Measurements from ENCODE around the gene LIX1.
"Not testable (repeated sequence)": the region's sequence is repeated elsewhere in the genome, so short reads cannot be mapped to it uniquely, and the experiment has no call there.

LIX1 gene

DNA sequence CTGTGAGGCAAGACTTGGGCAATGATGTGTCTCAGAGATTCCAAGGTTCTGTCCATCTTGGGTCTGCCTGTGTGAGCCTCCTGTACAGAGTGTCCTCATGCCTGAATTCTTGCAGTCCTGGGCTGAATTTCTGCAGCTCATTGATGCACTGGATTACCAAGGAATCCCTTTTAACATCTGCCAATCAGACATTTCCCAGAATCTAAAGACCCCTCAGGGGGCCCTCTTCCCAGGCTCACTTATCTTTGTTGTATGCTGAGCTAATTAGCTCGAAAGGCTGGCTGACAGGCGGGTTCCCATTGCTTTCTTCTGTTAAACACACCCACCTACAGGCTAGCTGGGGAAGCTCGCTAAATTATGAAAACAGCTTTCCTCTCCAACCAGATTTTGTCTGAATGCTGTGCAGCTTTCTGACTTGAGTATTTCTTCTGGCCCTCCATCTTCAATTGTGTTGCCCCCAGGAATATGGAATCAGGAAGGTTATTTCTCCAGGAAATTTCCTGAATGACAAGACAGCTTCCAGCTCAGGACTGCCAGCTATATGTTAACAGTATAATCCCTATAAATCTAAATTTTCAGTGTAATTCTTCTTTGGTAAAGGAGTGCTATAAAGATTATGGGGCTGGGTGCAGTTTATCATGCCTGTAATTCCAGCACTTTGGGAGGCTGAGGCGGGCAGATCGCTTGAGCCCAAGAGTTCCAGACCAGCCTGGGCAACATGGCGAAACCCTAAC lies at the start of gene LIX1:
TSS of gene LIX1 (minus strand) at position 91 of the 734 bp plus-strand sequence. CDS start at position 56, 35 bp downstream.
- peak; percentile 63 for DNase-seq (ENCODE audit: low spot score)

DNA sequence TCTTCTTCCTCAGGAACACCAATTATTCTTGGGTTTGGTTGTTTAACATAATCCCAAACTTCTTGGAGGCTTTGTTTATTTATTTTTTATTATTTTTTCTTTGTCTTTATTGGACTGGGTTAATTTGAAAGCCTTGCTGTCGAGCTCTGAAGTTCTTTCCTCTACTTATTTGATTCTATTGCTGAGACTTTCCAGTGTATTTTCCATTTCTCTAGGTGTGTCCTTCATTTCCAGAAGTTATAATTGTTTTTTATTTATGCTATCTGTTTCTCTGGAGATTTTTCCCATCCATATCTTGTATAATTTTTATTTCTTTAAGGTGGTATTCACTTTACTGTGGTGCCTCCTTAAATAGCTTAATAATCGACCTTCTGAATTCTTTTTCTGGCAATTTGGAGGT lies 49.5 kb upstream of the LIX1 start:
- no peak for DNase-seq (ENCODE audit: low spot score)

DNA sequence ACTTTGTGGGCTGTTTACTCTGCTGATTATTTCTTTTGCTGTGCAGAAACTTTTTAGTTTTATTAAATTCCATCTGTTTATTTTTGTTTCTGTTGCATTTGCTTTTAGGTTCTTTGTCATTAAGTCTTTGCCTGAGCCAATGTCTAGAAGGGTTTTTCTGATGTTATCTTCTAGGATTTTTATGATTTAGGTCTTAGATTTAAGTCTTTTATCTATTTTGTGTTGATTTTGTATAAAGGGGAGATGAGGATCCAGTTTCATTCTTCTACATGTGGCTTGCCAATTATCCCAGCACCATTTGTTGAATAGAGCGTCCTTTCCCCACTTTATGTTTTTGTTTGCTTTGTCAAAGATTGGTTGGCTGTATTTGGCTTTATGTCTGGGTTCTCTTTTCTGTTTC lies 47.1 kb upstream of the LIX1 start:
- not testable (repeated sequence) for DNase-seq (ENCODE audit: low spot score)

DNA sequence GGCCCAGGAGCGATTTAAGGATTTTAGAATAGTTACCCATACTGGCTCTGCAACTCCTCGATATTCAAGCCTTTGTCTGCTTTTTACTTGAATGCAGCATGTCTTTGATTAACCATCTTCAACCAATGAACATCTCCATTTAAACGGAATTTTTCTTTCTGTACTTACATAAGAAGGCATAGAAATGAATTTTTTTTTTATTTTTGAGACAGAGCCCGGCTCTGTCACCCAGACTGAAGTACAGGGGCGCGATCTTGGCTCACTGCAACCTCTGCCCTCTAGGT lies 41.5 kb upstream of the LIX1 start:
- DNase-seq (ENCODE audit: low spot score), result no peak

DNA sequence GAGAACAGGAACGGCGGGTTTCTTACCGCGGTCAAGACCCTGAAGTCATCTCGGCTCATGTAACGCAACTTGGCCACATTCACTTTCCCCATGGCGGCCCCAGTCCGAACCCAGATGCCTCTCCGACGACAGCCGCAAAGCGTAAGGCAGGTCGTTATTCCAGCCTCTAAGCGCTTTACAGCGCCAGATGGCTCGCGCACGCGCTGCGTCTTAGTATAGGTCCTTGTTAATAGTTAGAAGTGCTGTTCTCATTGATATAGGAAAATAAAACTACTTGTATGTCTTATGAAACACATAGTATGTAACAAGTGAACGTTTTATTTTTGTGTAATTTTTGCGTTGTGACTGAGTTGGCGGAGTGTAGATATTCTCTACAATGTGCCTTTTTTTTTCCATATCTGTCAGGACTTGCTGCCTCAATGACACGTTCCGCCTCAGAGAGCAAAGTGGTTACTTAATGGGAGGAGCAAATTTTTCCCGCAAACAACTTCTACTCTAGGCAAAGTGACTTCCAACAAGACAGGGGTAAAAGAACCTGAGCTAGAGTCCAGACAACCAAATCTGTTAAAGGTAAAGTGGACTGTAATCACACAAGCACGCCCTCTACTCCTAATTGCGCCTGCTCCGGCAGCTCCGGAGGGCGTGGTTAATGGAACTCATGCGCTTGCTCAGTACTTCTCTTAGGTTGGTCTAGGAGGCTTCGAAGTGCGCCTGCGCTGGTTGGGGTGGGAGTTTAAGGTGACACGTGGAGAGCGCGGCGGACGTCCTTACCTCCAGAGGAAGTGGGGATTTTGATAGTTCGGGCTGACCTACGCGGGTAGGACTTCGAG lies 40.9 kb upstream of the LIX1 start, which contains the start of gene RIOK2:
TSS of gene RIOK2 (minus strand) at position 148 of the 830 bp plus-strand sequence. CDS start at position 92, 56 bp downstream.
- peak; percentile 95 for DNase-seq (ENCODE audit: low spot score)

DNA sequence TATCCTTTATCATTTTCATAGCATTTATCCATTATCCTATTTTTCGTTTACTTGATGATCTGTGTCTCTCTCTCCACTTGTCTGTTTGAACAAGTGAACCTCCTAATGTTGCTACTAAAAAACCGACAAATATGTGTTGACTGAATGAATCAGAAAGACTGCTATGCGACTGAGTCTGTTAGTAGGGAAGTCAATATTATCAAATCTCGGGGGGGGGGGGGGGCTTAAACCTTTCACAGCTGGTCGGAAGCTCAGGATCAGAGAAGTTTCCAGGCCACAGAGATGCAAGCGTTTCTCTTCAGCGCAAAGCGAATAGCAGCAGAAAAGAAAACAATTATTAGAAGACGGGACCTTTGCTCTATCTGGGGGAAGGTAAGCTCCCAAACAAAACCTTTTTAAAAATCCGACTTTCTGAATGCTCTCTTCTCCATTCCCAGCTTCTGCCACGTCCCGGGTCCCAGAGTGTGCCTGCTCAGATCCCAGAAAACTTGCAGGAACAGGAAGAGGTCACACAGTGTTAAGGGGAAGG lies 40.2 kb upstream of the LIX1 start:
- DNase-seq (ENCODE audit: low spot score), result no peak

DNA sequence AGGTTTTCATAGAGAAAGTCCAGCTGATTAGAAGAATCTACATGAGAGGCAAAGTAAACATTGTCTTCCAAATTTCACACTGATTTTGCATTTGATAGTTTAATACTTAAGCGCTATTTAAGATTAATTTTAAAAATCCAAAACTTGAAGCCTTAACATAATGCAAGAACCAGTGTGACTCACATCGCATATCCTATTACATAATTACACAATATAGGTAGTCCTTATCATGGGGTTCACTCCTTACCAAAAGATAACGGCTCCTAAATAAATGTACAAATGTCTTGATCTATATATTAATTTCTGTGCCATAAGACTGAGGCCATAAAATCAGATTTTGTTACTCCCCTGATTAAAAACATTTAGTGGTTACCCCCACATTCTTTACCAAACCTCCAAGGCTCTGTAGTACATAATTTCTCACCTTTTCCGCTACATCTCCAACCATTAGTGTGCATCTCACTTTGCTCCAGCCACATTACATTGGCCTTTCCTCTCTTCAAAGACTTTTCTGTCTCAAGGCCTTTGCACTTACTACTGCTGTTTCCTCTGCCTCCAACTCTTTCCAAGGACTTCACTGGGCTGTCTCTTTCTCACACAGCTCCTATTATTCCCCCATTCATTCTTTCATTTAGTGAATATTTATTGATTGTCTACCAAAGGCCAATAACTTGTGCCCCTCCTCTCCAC lies 39.6 kb upstream of the LIX1 start:
- DNase-seq (ENCODE audit: low spot score), result no peak

DNA sequence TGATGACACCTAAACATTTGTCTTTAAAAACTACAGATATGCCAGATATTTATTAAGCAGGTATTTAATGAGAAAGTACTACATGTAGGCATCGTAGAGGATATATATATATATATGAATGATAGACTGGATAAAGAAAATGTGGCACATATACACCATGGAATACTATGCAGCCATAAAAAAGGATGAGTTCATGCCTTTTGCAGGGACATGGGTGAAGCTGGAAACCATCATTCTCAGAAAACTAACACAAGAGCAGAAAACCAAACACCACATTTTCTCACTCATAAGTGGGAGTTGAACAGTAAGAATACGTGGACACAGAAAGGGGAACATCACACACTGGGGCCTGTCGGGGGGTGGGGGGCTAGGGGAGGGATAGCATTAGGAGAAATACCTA lies 37.0 kb upstream of the LIX1 start:
- DNase-seq (ENCODE audit: low spot score), result not testable (repeated sequence)

DNA sequence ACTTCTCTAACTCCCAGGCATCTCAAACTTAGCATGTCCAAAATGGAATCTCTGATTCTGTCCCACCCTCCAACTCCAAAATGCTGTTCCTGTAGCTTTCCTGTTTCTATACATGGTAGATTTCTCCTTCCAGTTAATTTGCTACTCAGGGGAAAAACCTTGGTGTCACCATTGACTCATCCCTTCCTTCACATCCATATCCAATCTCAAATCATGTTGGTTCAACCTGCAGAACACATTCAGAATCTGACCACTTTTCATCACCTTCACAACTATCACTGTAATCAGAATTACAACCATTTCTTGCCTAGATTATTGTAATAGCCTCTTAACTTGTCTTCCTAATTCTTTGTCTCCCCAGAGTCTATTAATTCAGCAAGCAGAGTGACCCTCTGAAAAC lies 29.8 kb upstream of the LIX1 start:
- DNase-seq (ENCODE audit: low spot score), result no peak

DNA sequence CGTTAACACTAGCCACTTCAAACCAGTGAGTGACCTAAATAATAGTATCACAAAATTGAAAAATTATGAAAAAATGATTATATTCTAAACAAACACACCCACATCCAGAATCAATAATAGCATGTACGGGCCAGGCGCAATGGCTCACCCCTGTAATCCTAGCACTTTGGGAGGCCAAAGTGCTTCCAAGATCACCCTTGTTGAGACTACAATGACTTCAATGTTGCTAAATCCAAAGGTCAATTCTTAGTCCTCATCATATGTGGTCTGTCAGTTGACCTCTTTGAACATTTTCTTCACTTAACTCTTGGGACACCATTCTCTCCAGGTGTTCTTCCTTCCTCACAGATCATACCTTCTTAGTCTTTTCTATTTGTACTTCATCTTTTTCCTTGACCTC lies 29.3 kb upstream of the LIX1 start:
- DNase-seq (ENCODE audit: low spot score), result no peak

DNA sequence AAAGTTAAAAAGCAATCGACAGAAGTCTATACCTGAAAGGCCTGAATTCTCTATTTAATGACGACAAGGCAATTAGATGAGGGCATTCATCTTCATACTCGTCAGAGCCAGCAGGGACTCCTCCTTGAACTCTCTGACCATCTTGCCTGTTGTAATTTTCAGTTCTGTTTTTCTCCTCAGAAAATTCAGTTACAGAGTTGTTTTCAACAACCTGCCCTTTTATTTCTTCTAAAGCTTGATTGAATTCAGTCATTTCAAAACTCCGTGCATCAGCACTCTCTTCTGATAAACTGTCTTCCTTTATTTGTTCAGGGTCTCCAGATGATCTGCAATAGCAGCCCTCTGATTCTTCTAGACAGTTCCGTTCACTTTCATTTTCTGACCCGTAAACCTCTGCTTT lies 25.0 kb upstream of the LIX1 start:
- DNase-seq (ENCODE audit: low spot score), result no peak

DNA sequence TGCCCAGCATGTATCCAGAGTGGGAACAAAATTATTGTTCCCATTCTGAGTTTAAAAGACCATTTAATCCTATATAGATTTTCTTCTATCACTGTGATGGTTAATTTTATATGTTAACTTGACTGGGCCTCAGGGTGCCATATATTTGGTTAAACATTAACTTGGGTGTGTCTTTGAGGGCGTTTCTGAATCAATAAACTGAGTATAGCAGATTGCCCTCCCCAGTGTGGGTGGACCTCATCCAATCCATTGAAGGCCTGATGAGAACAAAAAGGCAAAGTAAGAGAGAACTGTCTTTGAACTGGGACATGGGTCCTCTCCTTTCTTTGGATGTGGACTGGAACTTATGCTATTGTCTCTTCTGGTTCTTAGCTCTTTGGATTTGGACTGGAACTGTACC lies 23.3 kb upstream of the LIX1 start:
- DNase-seq (ENCODE audit: low spot score), result no peak

DNA sequence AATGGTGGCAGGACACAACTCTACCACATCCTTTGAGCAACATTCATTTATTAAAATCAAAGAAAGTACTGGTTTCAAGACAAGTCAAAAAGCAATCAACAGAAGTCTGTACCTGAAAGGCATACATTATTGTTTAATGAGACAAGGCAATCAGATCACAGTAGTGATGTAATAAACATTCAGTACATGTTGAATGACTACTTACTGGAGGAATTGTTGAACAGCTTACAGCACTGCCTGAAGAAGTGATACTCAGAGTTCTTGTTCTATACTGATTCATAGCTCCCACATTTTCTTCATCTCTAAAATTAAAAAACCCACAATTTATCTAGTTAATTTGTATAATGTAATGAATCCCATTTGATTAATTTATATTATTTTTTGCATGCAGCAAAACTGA lies 22.4 kb upstream of the LIX1 start:
- no peak for DNase-seq (ENCODE audit: low spot score)

DNA sequence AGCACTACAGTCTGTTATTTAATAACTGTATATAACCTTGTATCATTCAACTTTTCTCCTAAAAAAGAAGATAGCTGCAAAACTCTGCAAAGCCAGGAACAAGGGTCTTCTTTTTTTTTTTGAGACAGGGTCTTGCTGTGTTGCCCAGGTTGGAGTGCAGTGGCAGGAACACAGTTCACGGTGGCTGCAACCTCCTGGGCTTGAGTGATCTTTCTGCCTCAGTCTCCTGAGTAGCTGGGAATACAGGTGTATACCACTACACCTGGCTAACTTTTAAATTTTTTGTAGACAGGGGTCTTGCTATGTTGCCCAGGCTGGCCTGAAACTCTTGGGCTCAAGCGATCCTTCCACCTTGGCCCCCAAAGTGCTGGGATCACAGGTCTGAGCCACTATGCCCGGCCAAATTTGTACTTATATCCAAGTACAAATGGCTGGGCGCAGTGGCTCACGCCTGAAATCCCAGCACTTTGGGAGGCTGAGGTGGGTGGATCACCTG lies 21.4 kb upstream of the LIX1 start:
- no peak for DNase-seq (ENCODE audit: low spot score)

DNA sequence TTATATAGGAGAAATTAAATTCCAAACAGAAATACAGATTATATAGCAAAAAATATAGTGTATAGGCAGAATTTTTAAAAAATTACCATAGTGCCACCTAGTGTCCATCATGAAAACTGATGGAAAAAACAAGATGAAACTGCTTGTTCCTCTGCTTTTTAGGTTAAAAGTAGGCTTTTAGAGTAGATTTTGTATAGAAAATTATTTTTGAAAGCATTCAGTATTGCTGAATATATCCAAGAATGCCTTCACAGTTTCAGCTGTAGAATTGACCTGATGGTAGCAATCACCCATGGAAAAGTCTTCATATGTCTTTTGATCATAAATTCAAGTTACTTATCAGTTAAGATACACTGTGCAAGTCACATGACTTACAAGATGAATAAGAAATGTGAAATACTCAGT lies 21.0 kb upstream of the LIX1 start:
- DNase-seq (ENCODE audit: low spot score), result no peak

DNA sequence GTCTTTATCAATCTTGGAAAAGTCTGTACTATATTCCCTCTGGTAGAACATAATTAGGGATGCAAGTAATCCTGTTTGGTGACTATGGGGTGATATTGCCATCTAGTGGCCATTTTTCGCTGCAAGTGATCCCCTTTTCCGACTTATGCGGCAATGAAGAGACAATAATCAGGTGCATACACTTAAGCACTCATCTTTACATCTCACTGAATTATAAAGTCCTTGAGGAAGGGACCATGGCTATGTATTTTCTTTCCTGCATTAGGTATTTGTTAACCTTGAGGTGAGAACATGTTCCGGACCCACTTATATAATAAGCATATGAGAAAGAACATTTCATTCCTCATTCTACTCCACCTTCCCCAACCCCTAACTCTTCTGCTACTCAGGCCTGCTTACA lies 19.6 kb upstream of the LIX1 start:
- DNase-seq (ENCODE audit: low spot score), result peak; percentile 56

DNA sequence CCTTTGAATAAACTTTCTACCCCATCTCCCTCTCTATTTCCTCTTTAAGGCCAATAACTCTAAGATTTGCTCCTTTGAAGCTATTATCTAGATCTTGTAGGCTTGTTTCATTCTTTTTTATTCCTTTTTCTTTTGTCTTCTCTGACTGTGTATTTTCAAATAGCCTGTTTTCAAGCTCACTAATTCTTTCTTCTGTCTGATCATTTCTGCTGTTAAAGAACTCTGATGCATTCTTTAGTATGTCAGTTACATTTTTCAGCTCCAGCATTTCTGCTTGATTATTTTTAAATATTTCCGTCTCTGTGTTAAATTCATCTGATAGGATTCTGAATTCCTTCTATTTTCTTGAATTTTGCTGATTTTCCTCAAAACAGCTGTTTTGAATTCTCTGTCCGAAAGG lies 15.3 kb upstream of the LIX1 start:
- no peak for DNase-seq (ENCODE audit: low spot score)

DNA sequence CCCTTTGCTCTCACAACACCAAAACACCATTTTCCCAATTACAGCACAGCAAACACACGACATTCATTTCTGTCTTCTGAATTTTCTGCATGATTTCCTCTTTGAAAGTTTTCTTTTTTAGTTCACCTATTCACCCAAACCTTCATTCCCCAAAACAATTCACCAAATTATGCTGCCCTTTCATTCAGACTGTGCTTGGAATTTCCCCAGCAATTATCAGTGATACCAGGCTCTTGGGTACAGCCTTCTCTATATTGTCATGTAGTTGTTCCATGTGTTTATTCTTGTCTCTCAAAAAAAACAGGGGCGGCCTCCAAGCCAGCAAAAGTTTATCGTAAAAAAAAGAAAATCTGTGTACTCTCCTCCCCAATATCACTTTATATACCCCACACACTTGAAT lies 9.0 kb upstream of the LIX1 start:
- DNase-seq (ENCODE audit: low spot score), result no peak

DNA sequence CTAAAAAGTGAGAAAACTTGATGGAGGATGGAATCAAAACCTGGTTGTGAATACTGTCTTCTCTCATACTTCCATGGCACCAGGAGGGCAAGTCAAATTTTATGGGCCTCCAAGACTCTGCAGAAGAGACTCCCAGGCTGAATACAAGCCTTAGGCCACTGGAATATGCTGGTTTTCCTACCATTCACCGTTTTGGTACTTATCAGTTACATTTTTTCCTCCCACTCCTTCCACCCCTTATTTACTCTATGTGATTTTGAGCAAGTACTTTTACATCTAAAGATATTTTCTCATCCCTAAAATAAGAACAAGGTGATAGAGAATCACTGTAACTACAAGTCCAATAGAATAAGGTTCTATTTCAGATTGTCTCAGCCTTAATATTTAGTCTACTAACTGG lies 8.0 kb upstream of the LIX1 start:
- DNase-seq (ENCODE audit: low spot score), result no peak

DNA sequence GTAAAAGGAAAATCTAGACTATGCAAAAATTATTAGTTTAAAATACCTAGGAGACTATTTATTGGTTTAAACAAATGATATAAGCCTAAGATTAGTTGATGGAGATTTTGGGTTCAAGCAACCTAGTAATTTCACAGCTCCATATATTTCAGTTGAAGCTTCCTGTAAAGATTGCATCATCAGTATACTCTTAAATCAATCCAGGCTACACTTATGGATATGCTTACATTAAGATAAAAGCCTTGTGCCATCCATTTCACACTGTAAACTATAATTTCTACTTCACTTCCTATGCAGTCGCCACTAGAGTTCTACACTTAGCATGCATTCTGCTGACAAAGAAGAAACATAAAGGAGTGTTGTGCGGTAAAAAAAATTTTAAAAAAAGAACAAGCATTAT lies 7.3 kb upstream of the LIX1 start:
- DNase-seq (ENCODE audit: low spot score), result no peak

DNA sequence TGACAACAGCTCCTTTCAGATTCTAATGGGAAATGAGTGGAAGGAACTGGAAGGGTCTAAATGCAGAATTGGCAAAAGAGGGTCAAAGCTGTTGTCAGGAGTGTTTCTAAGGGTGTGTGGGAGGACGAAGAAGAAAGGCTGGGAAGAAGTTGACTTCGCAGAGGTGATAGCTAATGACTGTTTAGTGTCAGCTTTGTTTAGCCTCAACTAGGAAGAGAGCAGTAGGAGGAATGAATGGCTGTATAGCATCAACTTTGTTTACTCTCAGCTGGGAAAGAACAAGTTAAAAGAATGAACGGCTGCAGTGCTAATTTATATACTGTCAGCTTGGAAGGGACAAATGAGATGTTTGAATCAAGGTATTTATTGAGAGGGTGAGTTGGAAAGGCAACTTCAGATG lies 5.9 kb upstream of the LIX1 start:
- DNase-seq (ENCODE audit: low spot score), result no peak

DNA sequence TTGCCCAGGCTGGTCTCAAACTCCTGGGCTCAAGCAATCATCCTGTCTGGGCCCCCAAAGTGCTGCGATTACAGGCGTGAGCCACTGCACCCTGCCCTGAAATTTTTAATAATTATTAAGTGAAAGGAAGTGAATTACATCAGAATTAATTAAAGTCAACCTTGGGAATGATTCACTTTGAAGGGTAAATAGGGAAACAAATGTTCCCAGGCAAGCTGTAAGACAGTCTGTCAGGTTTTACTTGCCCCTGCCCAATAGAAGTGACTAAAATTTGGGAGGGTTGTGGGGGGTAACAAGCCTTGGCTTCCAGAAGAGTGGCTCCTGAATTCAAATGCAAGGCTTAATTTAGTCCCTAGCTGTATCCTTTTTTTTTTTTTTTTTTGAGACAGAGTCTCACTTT lies 1.3 kb upstream of the LIX1 start:
- no peak for DNase-seq (ENCODE audit: low spot score)

DNA sequence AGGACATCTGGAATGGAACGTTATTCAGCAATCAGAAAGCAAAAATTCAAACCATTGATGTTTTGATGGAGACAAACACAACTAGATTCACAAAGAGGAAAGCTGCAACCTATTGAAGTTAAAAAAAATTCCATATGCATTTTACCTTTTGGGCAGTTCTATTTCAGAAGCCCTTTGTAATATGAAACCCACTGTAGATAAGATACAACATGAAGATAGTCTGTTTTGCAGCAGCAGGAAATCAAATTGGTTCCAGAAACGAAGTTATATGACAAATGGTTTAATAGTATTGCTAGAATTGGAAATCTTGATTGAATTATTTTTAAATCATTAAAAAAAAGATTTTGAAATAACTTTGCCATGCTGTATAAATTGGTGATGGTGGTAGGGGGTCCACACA lies 872 bp downstream of the LIX1 start:
- DNase-seq (ENCODE audit: low spot score), result no peak
